ENCODE results near the gene TUBB.
"Not testable (repeated sequence)": the region's sequence is repeated elsewhere in the genome, so short reads cannot be mapped to it uniquely, and the experiment has no call there.

The TUBB gene

DNA sequence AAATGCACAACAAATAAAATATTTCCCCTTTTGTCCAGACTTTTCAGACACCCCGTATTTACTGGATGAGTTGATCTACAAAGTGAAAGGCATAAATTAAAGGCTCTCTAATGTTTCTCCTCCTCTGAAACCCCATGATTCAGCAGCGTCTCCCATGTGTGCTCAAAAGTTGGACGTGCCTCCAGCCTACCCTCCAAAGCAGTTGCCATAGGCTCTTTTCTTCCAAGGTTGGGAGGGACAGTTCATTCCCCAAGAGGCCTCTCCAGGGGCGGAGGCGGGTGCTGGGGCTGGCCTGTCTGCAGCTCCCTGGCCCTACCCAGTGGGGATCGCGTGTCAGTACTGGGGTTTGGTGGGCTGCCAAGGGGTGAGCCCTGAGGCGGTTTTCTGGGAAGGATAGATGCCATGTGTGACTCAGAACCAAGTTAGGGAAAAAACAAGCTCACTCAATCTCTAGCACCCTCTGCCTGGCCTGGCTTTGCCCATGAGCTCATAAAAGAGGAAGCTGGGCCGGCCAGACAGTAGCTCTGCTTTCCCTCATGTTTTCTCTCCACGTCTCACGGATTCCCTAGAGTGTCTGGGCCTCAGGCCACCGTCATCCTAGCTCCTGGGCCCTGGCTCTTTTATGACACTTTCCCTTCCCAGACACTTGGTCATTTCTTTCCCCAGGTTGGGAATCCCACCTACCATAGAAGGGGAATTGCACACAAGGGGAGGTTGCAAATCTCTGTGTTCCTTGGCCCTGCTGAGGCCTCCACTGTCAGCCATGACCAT, 32.2 kb downstream of the TUBB start:
- Mint-ChIP-seq H3K9me3 (no peaks in the 10 kb centered on the region), H3K27ac (peak overlapping the region; percentile 81), H3K27me3 (no peaks in the 10 kb centered on the region), H3K4me1 (ENCODE audit: low read depth) (peaks cover 58% of the 10 kb centered on the region), H3K4me3 (no peak overlapping the region), H3K36me3 (ENCODE audit: low read depth) (no peaks in the 10 kb centered on the region)

- H3K36me3 Mint-ChIP-seq (ENCODE audit: low read depth) = no peaks in the 10 kb centered on the region
- H3K27ac Mint-ChIP-seq = no peak overlapping the region
- H3K4me3 Mint-ChIP-seq = no peak overlapping the region
- no peaks in the 10 kb centered on the region for H3K27me3 Mint-ChIP-seq
- peaks cover 52% of the 10 kb centered on the region for H3K4me1 Mint-ChIP-seq (ENCODE audit: low read depth)
- no peaks in the 10 kb centered on the region for H3K9me3 Mint-ChIP-seq
These were observed 34.5 kb downstream of the TUBB start for GRCh38 chr6:30754631-30755030.

DNA sequence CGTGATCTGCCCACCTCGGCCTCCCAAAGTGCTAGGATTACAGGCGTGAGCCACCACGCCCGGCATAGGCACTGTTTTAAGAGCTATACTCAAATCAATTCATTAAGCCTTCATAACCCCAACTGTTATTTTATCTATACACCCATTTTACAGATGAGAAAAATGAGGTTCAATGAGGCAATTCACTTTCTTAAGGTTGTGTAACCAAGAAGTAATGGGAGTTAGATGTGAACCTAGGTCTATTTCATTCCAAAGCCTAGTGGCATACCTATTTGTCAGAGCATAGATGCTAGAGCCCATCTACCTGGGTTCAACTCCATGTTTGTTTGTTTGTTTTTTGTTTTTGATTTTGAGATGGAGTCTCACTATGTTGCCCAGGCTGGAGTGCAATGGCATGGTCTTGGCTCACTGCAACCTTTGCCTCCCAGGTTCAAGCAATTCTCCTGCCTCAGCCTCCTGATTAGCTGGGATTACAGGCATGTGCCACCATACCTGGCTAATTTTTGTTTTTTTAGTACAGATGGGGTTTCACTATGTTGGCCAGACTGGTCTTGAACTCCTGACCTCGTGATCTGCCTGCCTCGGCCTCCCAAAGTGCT, 36.4 kb downstream of the TUBB start:
- peaks cover 52% of the 10 kb centered on the region for H3K4me1 Mint-ChIP-seq (ENCODE audit: low read depth)
- not testable (repeated sequence) for H3K27ac Mint-ChIP-seq; H3K4me3 Mint-ChIP-seq; H3K9me3 Mint-ChIP-seq; H3K27me3 Mint-ChIP-seq; H3K36me3 Mint-ChIP-seq (ENCODE audit: low read depth)

DNA sequence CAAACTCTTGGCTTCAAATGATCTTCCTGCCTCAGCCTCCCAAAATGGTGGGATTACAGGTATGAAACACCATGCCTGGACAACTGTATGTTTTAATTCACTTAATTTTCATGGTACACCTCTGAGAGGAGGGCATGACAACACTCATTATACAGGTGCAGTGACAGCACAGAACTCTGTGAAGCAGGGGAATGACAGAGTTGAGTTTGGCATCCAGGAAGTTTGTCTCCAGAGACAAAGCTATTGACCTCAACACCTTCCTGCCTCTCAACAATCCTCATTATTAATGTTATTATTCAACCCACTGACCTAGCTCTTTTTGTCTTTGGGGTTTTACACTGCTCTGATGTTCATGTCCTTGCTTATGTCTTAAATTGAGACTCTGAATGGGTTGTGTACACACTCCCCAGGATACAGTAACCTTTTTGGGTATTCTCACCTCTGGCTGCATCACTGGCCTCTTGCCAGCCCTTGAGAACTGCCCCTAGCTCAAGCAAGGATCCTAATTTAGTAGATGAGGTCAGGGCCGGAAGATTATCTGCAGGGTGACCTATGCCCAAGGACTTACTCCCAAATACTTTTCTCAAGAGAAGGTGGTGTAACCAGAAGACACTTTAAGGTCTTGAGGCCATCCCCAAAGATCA, 37.2 kb downstream of the TUBB start:
- no peaks in the 10 kb centered on the region for H3K36me3 Mint-ChIP-seq (ENCODE audit: low read depth)
- no peaks in the 10 kb centered on the region for H3K9me3 Mint-ChIP-seq
- no peak overlapping the region for H3K4me3 Mint-ChIP-seq
- H3K27ac Mint-ChIP-seq = peak overlapping the region; percentile 41
- H3K27me3 Mint-ChIP-seq = no peaks in the 10 kb centered on the region
- peaks cover 51% of the 10 kb centered on the region for H3K4me1 Mint-ChIP-seq (ENCODE audit: low read depth)

GRCh38 chr6:30759575-30760239, 39.6 kb downstream of the TUBB start:
- peaks cover 49% of the 10 kb centered on the region for H3K4me1 Mint-ChIP-seq (ENCODE audit: low read depth)
- no peaks in the 10 kb centered on the region for H3K36me3 Mint-ChIP-seq (ENCODE audit: low read depth)
- H3K27me3 Mint-ChIP-seq = no peaks in the 10 kb centered on the region
- peak overlapping the region; percentile 52 for H3K27ac Mint-ChIP-seq
- H3K4me3 Mint-ChIP-seq = no peak overlapping the region
- no peaks in the 10 kb centered on the region for H3K9me3 Mint-ChIP-seq

GRCh38 chr6:30760549-30760948, 40.4 kb downstream of the TUBB start:
- H3K27me3 Mint-ChIP-seq = no peaks in the 10 kb centered on the region
- H3K27ac Mint-ChIP-seq = no peak overlapping the region
- peaks cover 53% of the 10 kb centered on the region for H3K4me1 Mint-ChIP-seq (ENCODE audit: low read depth)
- H3K9me3 Mint-ChIP-seq = no peaks in the 10 kb centered on the region
- no peak overlapping the region for H3K4me3 Mint-ChIP-seq
- no peaks in the 10 kb centered on the region for H3K36me3 Mint-ChIP-seq (ENCODE audit: low read depth)

GRCh38 chr6:30761791-30762429, 41.8 kb downstream of the TUBB start:
- H3K27ac Mint-ChIP-seq = peak overlapping the region; percentile 77
- no peaks in the 10 kb centered on the region for H3K36me3 Mint-ChIP-seq (ENCODE audit: low read depth)
- H3K9me3 Mint-ChIP-seq = no peaks in the 10 kb centered on the region
- peaks cover 64% of the 10 kb centered on the region for H3K4me1 Mint-ChIP-seq (ENCODE audit: low read depth)
- H3K4me3 Mint-ChIP-seq = no peak overlapping the region
- H3K27me3 Mint-ChIP-seq = no peaks in the 10 kb centered on the region

DNA sequence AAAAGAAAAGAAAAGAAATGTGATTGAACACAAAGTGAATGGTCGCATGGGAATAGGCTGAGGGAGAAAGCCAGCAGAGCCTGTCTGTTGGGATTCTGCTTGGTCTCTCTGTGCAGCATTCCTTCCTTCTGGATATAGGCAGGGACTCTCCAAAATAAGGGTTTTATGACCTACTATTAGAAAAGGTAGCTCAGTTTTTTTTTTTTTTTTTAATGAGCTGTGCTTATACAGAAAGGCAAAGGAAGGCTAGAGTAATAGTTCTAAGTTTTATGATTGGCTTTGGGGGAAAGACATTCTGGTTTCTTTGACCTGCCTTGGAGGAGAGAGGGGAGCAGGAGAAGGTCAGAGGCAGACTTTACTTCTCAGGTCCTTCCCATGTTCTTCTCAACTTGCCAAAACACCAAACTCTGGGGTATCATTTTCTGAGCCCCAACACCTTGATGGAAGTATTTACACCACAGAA, 43.0 kb downstream of the TUBB start:
- Mint-ChIP-seq H3K27me3 (no peaks in the 10 kb centered on the region), H3K27ac (peak overlapping the region; percentile 89), H3K4me3 (no peak overlapping the region), H3K9me3 (no peaks in the 10 kb centered on the region), H3K4me1 (ENCODE audit: low read depth) (peaks cover 69% of the 10 kb centered on the region), H3K36me3 (ENCODE audit: low read depth) (no peaks in the 10 kb centered on the region)

DNA sequence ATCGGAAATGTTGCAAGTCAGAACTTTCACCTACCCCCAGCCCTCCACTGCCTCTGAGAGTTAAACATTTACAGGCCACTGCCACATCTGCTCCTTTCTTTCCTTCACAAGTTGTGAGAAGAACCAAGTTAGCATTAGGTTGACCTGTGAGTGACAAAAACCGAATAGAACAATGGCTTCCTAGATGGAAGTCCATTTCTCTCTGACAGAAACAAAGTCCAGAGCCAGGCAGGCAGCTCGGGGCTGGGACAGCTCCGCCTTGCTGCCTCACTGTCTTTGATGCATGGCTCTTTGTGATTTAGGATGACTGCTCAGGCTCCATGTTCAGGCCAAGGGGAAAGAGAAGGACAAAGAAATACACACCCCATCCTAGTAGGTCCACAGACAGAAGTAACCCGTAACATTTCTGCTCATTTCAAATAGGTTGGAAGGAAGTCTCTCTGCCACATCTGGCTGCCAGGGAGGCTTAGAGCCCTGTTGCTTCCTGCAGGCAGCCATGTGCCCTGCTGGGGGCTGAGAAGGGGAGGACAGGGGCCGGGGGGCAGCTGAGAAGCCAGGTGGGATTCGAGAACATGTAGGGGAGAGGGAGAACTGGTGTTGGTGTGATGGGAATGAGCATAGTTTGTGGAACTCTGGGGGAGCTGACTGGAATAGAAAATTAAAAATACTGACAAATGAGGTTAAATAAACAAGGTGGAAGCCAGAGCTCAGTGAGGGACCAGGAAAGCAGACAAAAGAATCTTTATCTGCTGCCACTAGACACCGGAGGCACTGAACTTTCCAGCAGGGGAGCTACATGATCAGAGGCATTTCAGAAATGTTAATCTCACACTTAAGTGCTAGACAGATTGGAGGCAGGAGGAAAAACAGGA, 43.7 kb downstream of the TUBB start:
- no peak overlapping the region for H3K4me3 Mint-ChIP-seq
- H3K36me3 Mint-ChIP-seq (ENCODE audit: low read depth) = no peaks in the 10 kb centered on the region
- peak overlapping the region; percentile 89 for H3K27ac Mint-ChIP-seq
- H3K4me1 Mint-ChIP-seq (ENCODE audit: low read depth) = peaks cover 73% of the 10 kb centered on the region
- no peaks in the 10 kb centered on the region for H3K27me3 Mint-ChIP-seq
- no peaks in the 10 kb centered on the region for H3K9me3 Mint-ChIP-seq

- not testable (repeated sequence) for H3K9me3 Mint-ChIP-seq; H3K4me3 Mint-ChIP-seq; H3K27me3 Mint-ChIP-seq; H3K36me3 Mint-ChIP-seq (ENCODE audit: low read depth)
- H3K4me1 Mint-ChIP-seq (ENCODE audit: low read depth) = peaks cover 73% of the 10 kb centered on the region
- H3K27ac Mint-ChIP-seq = peak overlapping the region; percentile 89
These were observed 44.4 kb downstream of the TUBB start for GRCh38 chr6:30764490-30765043.

GRCh38 chr6:30765495-30765894, 45.3 kb downstream of the TUBB start:
- not testable (repeated sequence) for H3K36me3 Mint-ChIP-seq (ENCODE audit: low read depth); H3K9me3 Mint-ChIP-seq; H3K27me3 Mint-ChIP-seq; H3K4me3 Mint-ChIP-seq
- Mint-ChIP-seq H3K27ac (peak overlapping the region; percentile 59), H3K4me1 (ENCODE audit: low read depth) (peaks cover 83% of the 10 kb centered on the region)

DNA sequence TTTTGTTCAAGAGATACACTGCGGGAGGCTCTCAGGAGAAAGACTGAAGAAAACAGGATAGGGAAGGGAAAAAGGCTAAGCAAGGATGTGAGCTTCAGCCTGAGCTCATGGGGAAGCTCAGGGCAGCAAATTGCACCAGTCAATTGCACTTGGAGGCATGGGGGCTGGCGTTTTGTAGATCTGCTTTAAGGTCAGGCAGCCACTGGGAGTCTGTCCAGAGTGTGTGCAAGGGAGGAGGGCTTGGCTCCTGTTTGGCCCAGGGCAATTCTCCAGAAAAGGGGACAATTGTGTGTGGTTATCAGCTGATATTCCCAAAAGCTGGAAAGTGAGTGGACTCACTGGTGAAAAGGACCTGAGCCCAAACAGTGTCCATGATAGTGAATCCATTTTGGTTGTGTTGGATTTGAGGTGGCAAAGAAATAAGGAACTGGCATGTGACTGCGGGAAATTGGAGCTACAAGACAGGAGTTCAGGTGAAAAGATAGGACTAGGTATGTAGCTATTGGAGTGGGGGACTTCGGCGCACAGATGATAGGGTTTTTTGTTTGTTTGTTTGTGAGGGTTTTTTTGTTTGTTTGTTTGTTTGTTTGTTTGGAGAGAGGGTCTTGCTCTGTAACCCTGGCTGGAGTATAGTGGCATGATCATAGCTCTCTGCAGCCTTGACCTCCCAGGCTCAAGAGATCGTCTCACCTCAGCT, 46.5 kb downstream of the TUBB start:
- peak overlapping the region; percentile 78 for H3K4me3 Mint-ChIP-seq
- H3K27me3 Mint-ChIP-seq = no peaks in the 10 kb centered on the region
- H3K9me3 Mint-ChIP-seq = no peaks in the 10 kb centered on the region
- H3K36me3 Mint-ChIP-seq (ENCODE audit: low read depth) = no peaks in the 10 kb centered on the region
- H3K4me1 Mint-ChIP-seq (ENCODE audit: low read depth) = peaks cover 83% of the 10 kb centered on the region
- peak overlapping the region; percentile 100 for H3K27ac Mint-ChIP-seq

DNA sequence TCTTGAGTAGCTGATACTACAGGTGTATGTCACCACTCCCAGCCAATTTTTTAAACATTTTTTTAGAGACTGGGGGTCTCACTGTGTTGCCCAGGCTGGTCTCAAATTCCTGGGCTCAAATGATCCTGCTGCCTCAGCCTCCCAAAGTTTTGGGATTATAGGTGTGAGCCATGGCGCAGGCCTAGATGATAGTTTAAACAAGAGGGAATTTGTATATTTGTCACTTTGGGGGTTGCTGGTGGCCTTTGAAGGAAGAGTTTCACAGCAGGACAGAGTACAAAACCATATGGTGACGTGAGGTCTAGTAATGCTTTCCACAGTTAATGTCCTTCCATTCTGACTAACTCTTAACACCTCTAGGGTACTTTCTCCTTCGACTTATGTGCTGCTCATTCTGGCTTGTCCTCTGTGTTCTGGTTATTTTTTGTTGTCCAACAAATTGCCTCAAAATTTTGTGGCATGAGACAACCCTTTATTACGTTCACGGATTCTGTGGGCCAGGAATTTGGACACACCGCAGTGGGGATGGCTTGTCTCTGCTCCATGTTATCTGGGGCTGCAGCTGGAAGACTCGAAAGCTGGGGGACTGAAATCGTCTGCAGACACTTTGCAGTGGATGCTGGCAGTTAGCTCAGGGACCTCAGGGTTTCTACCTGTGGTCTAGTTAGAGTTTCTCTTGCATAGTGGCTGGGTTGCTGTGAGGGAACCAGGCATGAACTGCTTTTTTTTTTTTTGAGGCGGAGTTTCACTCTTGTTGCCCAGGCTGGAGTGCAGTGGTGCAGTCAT, 47.2 kb downstream of the TUBB start:
- peaks cover 5% of the 10 kb centered on the region for H3K36me3 Mint-ChIP-seq (ENCODE audit: low read depth)
- no peaks in the 10 kb centered on the region for H3K9me3 Mint-ChIP-seq
- peak overlapping the region; percentile 100 for H3K27ac Mint-ChIP-seq
- H3K27me3 Mint-ChIP-seq = no peaks in the 10 kb centered on the region
- H3K4me3 Mint-ChIP-seq = peak overlapping the region; percentile 78
- H3K4me1 Mint-ChIP-seq (ENCODE audit: low read depth) = peaks cover 85% of the 10 kb centered on the region
